GM04504 (cell line): Measurements from ENCODE around the gene HSD17B4.
"Not testable (repeated sequence)": the region's sequence is repeated elsewhere in the genome, so short reads cannot be mapped to it uniquely, and the experiment has no call there.

Source experiments
- DNase-seq: peaks from one replicate; pipeline ENCODE4 v3.0.0-alpha.2; 2012; ENCODE audit warnings: low read depth

HSD17B4 gene

GRCh38 chr5:119435436-119436132 is 16.7 kb upstream of the HSD17B4 start:
- no peak for DNase-seq

DNA sequence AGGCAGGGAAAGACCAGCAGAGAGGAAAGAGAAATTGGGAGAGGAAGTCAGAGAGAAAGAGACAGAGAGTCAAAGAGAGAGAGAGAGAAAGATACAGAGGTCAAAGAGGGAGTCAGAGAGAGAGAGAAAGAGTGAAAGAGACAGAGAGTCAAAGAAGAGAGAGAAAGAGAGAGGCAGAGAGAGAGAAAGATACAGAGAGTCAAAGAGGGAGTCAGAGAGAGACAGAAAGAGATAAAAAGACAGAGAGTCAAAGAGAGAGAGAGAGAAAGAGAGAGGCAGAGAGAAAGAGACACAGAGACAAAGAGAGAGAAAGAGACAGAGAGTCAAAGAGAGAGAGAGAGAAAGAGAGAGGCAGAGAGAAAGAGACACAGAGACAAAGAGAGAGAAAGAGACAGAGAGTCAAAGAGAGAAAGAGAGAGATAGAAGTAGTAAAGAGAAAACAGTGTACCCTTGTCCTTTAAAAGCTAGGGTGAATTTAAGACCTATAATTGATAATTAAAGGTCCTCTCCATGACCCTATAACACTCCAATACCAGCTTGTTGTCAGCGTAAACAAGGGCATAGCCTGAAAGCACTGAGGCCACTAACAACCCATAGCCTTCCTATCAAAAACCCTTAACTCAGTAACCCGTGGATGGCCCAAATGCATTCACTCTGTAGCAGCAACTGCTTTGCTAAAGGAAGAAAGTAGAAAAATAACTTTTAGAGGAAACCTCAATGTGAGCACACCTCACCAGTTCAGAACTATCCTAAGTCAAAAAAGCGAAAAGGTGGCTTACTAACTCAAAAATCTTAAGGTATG is 14.3 kb upstream of the HSD17B4 start:
- not testable (repeated sequence) for DNase-seq

DNA sequence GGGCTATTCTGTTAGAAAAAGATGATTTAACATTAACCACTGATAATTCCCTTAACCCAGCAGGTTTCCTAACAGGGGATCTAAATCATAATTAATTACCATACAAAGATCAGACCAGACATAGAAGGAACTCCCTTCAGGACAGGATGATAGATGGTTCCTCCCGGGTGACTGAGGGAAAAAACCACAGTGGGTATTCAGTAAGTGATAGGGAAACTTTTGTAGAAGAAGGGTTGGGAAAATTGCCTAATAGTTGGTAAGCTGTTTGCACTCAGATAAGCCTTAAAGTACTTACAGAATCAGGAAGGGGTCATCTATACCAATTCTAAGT is 13.7 kb upstream of the HSD17B4 start:
- not testable (repeated sequence) for DNase-seq

GRCh38 chr5:119439140-119439631 is 13.1 kb upstream of the HSD17B4 start:
- DNase-seq, result no peak

DNA sequence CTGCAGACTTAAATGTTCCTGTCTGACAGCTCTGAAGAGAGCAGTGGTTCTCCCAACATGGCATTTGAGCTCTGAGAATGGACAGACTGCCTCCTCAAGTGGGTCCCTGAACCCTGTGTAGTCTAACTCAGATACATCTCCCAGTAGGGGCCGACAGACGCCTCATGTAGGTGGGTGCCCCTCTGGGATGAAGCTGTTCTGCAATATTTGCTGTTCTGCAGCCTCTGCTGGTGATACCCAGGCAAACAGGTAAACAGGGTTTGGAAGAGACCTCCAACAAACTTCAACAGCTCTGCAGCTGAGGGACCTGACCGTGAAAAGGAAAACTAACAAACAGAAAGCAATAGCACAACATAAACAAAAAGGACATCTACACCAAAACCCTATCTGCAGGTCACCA is 12.7 kb upstream of the HSD17B4 start:
- not testable (repeated sequence) for DNase-seq

GRCh38 chr5:119444643-119445042 is 7.7 kb upstream of the HSD17B4 start:
- DNase-seq, result not testable (repeated sequence)

- no peak for DNase-seq
Measured at GRCh38 chr5:119445544-119445943, 6.8 kb upstream of the HSD17B4 start.

- no peak for DNase-seq
Measured at GRCh38 chr5:119449882-119450281, 2.4 kb upstream of the HSD17B4 start.

- not testable (repeated sequence) for DNase-seq
Measured at GRCh38 chr5:119450627-119451026, 1.7 kb upstream of the HSD17B4 start.

DNA sequence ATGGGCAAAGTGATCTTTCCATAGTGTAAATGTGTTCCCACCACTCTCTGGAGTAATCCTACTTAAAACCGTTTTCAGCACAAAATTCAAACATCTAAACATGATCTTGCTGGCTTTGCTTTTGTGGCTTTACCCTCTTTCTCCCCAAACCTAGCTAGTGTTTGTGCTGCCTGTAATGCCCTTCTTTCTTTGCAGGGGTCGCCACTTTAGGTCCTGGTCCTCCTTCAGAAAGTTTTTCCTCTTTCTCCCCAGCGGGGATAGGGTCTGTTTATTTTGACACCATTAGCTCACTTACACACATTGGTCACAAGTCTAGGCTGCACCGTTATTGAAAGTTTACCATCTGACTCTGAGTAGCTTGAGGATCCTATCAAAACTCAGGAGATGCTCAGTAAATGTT is 736 bp upstream of the HSD17B4 start:
- no peak for DNase-seq

GRCh38 chr5:119452060-119452372 is 281 bp upstream of the HSD17B4 start:
- DNase-seq, result no peak

DNA sequence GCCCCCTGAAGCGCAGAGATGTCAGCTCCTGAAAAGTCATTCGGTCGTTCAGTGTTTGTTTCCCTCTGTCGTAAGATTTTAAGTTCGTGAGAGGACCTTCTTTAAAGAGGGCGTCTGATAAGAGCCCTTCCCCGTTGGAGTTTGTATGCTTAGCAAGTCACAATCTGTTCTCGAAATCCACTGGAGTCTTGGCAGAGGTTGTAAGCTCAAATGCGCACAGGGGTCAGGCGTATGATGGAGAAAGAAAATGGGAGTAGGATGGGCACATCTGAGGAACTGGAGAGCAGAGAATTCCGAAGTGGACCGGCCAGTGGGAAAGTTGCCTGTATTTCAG is 710 bp downstream of the HSD17B4 start:
- peak; percentile 6 for DNase-seq

- no peak for DNase-seq
Measured at GRCh38 chr5:119454171-119454570, 1.9 kb downstream of the HSD17B4 start.

- DNase-seq, result no peak
Measured at GRCh38 chr5:119458911-119459632, 6.8 kb downstream of the HSD17B4 start.

DNA sequence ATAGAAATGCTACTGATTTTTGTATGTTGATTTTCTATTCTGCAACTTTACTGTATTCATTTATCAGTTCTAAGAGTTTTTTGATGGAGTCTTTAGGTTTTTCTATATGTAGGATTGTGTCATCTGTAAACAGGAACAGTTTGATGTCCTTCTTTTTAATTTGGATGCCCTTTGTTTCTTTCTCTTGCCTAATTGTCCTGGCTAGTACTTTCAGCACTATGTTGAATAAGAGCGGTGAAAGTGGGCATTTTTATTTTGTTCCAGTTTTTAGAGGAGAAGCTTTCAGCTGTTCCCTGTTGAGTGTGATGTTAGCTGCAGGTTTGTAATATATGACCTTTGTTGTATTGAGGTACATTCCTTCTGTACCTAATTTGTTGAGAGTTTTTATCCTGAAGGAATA is 13.3 kb downstream of the HSD17B4 start:
- no peak for DNase-seq

DNA sequence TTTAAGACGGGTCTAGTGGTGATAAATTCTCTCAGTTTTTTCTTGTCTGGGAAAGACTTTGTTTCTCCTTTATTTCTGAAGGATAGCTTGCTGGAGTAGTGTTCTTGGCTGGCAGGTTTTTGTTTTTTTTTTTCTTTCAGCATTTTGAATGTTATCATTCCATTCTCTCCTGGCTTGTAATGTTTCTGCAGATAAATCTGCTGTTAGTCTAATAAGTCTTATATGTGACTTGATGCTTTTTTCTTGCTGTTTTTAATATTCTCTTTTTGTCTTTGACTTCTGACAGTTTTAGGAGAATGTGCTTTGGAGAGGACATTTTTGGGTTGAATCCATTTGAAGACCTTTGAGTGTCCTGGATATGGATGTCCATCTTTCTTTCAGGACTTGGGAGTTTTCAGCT is 16.0 kb downstream of the HSD17B4 start:
- DNase-seq, result no peak

DNA sequence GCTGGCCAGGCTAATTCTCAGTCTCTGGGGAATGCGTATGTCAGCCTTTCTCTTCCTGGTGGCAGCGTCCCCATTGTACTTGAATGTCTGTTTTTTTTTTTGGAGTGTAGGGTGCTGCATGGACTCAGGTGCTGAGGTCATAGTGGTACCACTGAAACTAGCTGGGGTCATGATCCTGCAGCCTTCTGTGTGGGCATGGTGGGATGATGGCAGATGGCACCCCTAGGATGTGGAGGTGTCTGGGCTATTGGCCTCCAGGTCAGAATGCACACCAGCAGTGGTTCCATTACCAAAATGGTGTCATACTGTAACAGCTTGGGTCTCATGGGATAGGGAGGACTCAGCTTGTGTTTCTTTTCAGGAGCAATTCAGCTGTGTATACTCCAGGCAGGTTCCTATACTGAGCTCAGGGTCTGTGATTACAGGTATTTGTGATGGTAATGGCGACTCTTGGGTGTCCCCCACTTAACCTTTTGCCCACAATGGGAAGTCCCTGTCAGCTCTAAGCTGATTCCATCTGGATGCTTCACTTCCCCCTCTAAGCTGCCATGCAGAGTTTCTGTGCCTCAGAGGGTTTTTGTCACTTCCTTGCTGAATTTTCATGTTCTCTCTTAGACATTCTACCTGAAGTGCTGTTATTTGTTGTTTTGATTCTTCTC is 17.9 kb downstream of the HSD17B4 start:
- no peak for DNase-seq

GRCh38 chr5:119470851-119471451 is 18.7 kb downstream of the HSD17B4 start:
- peak; percentile 8 for DNase-seq

GRCh38 chr5:119473241-119473640 is 20.9 kb downstream of the HSD17B4 start:
- no peak for DNase-seq

GRCh38 chr5:119476341-119476740 is 24.0 kb downstream of the HSD17B4 start:
- no peak for DNase-seq

GRCh38 chr5:119478781-119479180 is 26.5 kb downstream of the HSD17B4 start:
- DNase-seq, result no peak

DNA sequence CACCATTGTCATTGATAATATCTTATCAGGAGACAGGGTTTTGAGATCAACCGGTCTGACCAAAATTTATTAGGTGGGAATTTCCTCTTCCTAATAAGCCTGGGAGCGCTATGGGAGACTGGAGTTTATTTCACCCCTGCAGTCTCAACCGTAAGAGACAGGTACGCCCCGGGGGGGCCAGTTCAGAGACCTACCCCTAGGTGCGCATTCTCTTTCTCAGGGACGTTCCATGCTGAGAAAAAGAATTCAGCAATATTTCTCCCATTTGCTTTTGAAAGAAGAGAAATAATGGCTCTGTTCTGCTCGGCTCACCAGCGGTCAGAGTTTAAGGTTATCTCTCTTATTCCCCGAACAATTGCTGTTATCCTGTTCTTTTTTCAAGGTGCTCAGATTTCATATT is 28.3 kb downstream of the HSD17B4 start:
- not testable (repeated sequence) for DNase-seq
